ENCODE results near the gene RASAL1. TPM values are rescaled to one million over a fixed set of nuclear protein-coding genes. Genes with fewer than 3 reads are reported as not detected.

RASAL1 gene
- total RNA-seq, 4 donors from 2014 or later, result not detected

DNA sequence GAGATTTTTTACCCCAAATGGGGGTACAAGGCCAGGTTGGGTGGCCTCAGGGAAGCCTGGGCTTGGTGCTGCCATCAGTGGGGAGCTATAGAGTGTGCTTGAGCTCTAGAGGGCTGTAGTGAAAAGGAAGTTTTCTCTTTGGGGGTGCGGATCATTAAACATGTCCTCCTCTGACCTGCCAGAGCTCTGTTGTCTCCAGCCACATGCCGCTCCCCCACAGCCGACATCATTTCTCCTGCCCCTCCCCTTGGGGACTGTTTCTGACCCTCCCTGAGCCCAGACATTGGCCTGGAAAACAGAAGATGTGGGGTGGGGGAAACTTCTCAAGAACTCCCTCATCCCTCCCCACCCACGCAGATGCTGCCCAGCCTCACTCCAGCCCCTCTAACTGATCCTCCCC lies 53.7 kb downstream of the RASAL1 start:
- no peak for TF ChIP-seq CTCF (IDR thresholded peaks at IDR 0.05; ENCODE audit: low read depth)

- no peak for TF ChIP-seq CTCF (IDR thresholded peaks at IDR 0.05; ENCODE audit: low read depth)
Measured at GRCh38 chr12:113077859-113078255, 57.7 kb downstream of the RASAL1 start.

DNA sequence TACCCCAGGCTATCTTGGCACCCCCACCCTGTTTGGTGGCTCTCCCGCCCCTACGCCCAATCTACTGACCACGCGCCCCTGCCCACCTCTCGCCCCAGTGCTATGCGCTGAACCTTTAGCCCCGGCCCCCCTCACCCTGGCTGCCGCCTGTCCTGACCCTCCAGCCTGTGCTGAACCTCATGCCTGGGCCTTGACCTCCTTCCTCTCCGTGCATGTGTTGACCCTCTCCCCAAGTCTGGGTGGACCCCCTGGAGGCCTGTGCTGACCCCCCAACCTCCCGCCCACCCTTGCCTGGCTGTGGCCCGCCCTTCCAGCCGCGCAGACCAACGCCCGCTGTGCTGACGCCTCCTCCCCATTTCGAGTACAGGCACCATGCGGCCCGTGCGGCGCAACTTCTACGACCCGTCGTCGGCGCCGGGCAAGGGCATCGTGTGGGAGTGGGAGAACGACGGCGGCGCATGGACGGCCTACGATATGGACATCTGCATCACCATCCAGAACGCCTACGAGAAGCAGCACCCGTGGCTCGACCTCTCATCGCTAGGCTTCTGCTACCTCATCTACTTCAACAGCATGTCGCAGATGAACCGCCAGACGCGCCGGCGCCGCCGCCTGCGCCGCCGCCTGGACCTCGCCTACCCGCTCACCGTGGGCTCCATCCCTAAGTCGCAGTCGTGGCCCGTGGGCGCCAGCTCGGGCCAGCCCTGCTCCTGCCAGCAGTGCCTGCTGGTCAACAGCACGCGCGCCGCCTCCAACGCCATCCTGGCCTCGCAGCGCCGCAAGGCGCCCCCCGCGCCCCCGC lies 58.3 kb downstream of the RASAL1 start:
- TF ChIP-seq CTCF (IDR thresholded peaks at IDR 0.05; ENCODE audit: low read depth), result no peak

DNA sequence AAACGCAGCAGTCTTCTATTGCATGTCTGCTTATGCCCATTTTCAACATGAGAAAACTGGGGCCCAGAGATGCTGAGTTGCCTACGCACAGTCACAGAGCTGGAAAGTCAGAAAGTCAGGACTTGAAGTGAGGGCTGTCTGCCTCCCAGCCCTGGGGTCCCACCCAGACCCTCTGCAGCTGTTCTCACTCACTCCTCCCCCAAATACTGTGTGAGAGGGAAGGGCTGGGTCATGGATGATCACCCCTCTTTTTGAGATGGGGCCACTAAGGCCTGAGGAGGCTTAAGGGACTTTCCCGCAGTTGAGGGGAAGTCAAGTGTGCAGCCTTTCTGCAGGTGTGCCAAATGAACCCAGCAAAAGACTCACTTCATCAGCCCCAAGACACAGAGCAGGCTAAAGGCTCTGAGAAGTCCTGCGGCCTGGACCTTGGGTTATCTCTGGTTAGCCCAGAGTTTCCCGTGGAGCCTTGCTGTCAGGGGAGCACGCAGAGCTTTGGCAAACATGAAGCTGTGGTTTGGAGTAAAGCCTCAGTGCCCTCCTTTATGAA lies 60.4 kb downstream of the RASAL1 start:
- no peak for TF ChIP-seq CTCF (IDR thresholded peaks at IDR 0.05; ENCODE audit: low read depth)

DNA sequence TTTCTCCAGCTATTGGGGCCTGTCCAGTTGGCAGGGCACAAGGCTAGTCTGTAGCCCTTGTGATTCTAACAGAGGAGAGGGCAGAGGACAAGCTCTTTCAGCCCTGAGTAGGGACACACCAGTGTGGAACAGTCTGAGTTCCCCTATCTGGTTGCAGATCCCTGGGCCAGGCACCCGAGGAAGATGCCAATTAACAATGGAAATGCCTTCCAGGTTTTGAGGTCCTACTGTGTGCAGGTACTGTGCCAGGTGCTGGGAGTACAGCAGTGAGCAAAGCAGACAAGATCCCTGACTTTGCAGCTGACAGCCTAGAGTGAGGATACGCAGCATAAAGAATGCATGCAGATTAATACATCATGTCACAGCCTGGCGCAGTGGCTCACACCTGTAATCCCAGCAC lies 62.0 kb downstream of the RASAL1 start:
- TF ChIP-seq CTCF (IDR thresholded peaks at IDR 0.05; ENCODE audit: low read depth), result no peak

DNA sequence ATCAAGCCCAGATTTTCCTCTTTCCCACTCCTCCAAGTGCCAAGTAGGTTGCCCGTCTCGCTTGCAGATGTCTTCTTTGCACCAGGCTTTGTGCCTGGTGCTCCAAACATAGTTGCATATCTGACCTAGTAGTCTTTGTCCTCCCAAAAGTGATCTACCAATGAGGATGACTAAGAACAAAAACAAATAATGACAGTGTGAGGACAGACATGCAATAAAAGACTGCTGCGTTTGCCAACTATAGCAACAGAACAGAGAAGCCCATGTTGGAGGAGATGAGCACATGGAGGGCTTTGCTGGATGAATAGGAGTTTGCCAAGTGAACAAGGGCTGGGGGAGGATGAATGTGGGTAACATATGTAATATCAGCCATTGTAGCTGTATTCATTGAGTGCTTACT lies 63.4 kb downstream of the RASAL1 start:
- TF ChIP-seq CTCF (IDR thresholded peaks at IDR 0.05; ENCODE audit: low read depth), result no peak

- TF ChIP-seq CTCF (IDR thresholded peaks at IDR 0.05; ENCODE audit: low read depth), result no peak
Measured at GRCh38 chr12:113071135-113072112, 64.1 kb downstream of the RASAL1 start.
